ENCODE measurements around the gene RNF14.
"Not testable (repeated sequence)": the region's sequence is repeated elsewhere in the genome, so short reads cannot be mapped to it uniquely, and the experiment has no call there.

RNF14 gene

DNA sequence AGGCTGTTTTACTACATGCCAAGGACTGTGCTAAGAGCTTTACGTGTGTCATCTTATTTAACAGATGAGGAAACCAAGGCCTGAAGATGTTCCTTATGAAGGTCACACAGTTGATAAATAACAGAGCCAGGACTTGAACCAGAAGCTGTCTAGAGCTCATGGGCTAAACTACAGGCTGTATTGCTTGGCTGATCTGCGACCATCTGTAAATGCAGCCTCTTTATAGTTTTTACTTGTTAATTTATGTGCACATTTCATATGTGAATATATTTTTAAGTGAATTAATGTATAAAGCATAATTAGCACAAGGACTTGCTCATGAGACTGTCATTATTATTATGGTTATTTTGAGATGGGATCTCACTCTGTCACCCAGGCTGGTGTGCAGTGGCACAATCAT, 63.2 kb downstream of the RNF14 start:
- Histone ChIP-seq H3K36me3 (ENCODE audit: control insufficient read depth, insufficient read depth, low read length) (no peaks in the 10 kb centered on the region), H3K27ac (ENCODE audit: insufficient read depth, low read length, poor library complexity, severe bottlenecking) (no peak overlapping the region), H3K4me3 (ENCODE audit: insufficient read depth, low read depth, low read length, poor library complexity, severe bottlenecking) (no peak overlapping the region), H3K4me1 (ENCODE audit: control insufficient read depth, insufficient read depth, low read length, poor library complexity, severe bottlenecking) (peaks cover 9% of the 10 kb centered on the region), H3K9me3 (ENCODE audit: control insufficient read depth, low read length) (no peaks in the 10 kb centered on the region), H3K27me3 (replicated peaks; ENCODE audit: control insufficient read depth, insufficient read depth, low read length, poor library complexity, severe bottlenecking) (no peaks in the 10 kb centered on the region)
- DNase-seq = no peak

DNA sequence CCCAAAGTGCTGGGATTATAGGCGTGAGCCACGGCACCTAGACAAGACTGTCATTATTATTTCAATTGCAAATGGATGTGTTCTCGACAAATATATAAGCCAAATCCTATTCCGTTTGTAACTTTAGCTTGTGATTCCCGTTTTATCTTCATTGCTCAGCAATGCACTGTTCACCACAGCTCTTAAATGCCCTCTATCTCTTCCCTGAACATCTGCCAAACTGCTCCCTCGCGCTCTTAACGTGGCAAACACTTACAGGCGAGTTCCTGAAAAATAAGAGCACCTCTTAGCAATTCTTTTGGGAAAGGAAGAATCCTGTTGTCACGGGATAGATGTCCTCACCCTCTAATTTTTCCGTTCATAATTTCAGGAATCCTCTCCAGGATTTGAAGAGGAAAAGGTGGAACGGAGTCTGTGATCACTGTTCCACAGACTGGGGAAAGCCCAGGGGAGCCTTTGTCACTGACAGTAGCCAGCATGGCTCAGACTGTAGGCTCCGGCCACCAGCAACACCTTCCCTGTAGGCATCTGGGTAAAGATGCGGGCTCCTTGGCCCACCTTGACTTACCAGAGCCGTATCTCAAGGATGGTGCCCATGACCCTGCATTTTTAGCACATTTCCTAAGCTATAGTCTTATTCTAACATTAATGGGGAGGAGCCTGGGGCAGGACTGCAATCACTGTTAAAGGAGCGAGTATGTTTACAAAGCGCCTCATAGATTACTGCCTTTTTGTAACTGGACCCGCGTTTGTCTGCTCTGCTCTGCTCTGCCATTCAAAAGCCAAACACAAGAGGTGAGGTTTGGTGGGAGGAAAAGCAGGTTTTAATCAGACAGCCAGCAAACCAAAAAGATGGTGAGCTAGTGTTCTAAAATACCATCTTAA, 64.1 kb downstream of the RNF14 start:
- H3K9me3 ChIP-seq (ENCODE audit: control insufficient read depth, low read length) = no peaks in the 10 kb centered on the region
- H3K4me3 ChIP-seq (ENCODE audit: insufficient read depth, low read depth, low read length, poor library complexity, severe bottlenecking) = no peak overlapping the region
- no peak overlapping the region for H3K27ac ChIP-seq (ENCODE audit: insufficient read depth, low read length, poor library complexity, severe bottlenecking)
- no peak for DNase-seq
- H3K36me3 ChIP-seq (ENCODE audit: control insufficient read depth, insufficient read depth, low read length) = no peaks in the 10 kb centered on the region
- peaks cover 9% of the 10 kb centered on the region for H3K4me1 ChIP-seq (ENCODE audit: control insufficient read depth, insufficient read depth, low read length, poor library complexity, severe bottlenecking)
- no peaks in the 10 kb centered on the region for H3K27me3 ChIP-seq (replicated peaks; ENCODE audit: control insufficient read depth, insufficient read depth, low read length, poor library complexity, severe bottlenecking)

GRCh38 chr5:142033632-142034567, 65.0 kb downstream of the RNF14 start:
- not testable (repeated sequence) for H3K4me1 ChIP-seq (ENCODE audit: control insufficient read depth, insufficient read depth, low read length, poor library complexity, severe bottlenecking); H3K36me3 ChIP-seq (ENCODE audit: control insufficient read depth, insufficient read depth, low read length); H3K9me3 ChIP-seq (ENCODE audit: control insufficient read depth, low read length); H3K27me3 ChIP-seq (replicated peaks; ENCODE audit: control insufficient read depth, insufficient read depth, low read length, poor library complexity, severe bottlenecking); H3K4me3 ChIP-seq (ENCODE audit: insufficient read depth, low read depth, low read length, poor library complexity, severe bottlenecking); DNase-seq; H3K27ac ChIP-seq (ENCODE audit: insufficient read depth, low read length, poor library complexity, severe bottlenecking)

DNA sequence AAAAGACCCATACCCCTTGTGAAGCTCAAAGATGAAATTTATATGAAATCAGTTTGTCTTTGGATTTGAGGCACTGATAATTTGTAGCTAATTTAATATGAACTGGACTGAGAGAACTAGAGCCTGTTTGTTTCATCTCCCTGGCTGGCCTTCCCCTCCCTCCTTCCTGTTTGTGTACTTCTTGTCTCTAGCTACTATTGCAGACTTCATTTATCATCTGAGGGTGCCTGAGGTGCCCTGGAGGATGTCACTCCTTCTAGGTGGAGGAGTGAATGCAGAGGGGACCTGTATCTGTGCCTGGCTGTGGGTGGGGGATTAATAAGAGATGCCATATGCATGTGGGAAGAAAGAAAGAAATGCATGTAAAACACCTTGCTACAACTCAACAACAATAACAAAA, 66.1 kb downstream of the RNF14 start:
- DNase-seq = no peak
- H3K9me3 ChIP-seq (ENCODE audit: control insufficient read depth, low read length) = no peaks in the 10 kb centered on the region
- no peak overlapping the region for H3K4me3 ChIP-seq (ENCODE audit: insufficient read depth, low read depth, low read length, poor library complexity, severe bottlenecking)
- H3K36me3 ChIP-seq (ENCODE audit: control insufficient read depth, insufficient read depth, low read length) = no peaks in the 10 kb centered on the region
- H3K27ac ChIP-seq (ENCODE audit: insufficient read depth, low read length, poor library complexity, severe bottlenecking) = no peak overlapping the region
- no peaks in the 10 kb centered on the region for H3K27me3 ChIP-seq (replicated peaks; ENCODE audit: control insufficient read depth, insufficient read depth, low read length, poor library complexity, severe bottlenecking)
- peaks cover 9% of the 10 kb centered on the region for H3K4me1 ChIP-seq (ENCODE audit: control insufficient read depth, insufficient read depth, low read length, poor library complexity, severe bottlenecking)

DNA sequence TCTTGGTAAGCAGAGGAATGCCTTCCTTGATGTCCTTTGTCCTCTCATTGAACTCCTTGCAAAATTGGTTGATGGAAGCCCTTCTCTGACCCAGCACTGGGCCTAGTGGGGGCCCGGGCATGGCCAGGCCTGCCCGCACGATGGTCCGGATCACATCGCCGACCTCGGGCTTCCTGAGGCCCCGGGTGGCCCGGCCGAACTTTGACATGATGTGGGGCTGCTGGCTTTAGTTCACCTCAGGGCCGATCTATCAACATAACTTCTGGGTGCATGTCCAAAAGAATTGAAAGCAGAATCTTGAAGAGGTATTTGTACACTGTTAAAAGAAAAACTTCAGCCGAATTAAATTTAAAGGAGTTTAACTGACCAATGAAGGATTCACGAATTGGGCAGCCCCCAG, 68.0 kb downstream of the RNF14 start:
- Histone ChIP-seq H3K9me3 (ENCODE audit: control insufficient read depth, low read length) (no peaks in the 10 kb centered on the region), H3K4me1 (ENCODE audit: control insufficient read depth, insufficient read depth, low read length, poor library complexity, severe bottlenecking) (peaks cover 9% of the 10 kb centered on the region), H3K36me3 (ENCODE audit: control insufficient read depth, insufficient read depth, low read length) (no peaks in the 10 kb centered on the region), H3K4me3 (ENCODE audit: insufficient read depth, low read depth, low read length, poor library complexity, severe bottlenecking) (no peak overlapping the region), H3K27ac (ENCODE audit: insufficient read depth, low read length, poor library complexity, severe bottlenecking) (no peak overlapping the region), H3K27me3 (replicated peaks; ENCODE audit: control insufficient read depth, insufficient read depth, low read length, poor library complexity, severe bottlenecking) (no peaks in the 10 kb centered on the region)
- DNase-seq = no peak

- H3K4me3 ChIP-seq (ENCODE audit: insufficient read depth, low read depth, low read length, poor library complexity, severe bottlenecking); H3K36me3 ChIP-seq (ENCODE audit: control insufficient read depth, insufficient read depth, low read length); H3K4me1 ChIP-seq (ENCODE audit: control insufficient read depth, insufficient read depth, low read length, poor library complexity, severe bottlenecking); H3K27me3 ChIP-seq (replicated peaks; ENCODE audit: control insufficient read depth, insufficient read depth, low read length, poor library complexity, severe bottlenecking); H3K27ac ChIP-seq (ENCODE audit: insufficient read depth, low read length, poor library complexity, severe bottlenecking); H3K9me3 ChIP-seq (ENCODE audit: control insufficient read depth, low read length); DNase-seq: not testable (repeated sequence)
Measured at GRCh38 chr5:142037599-142037998, 68.7 kb downstream of the RNF14 start.

- Histone ChIP-seq H3K27ac (ENCODE audit: insufficient read depth, low read length, poor library complexity, severe bottlenecking) (no peak overlapping the region), H3K4me1 (ENCODE audit: control insufficient read depth, insufficient read depth, low read length, poor library complexity, severe bottlenecking) (peaks cover 9% of the 10 kb centered on the region), H3K36me3 (ENCODE audit: control insufficient read depth, insufficient read depth, low read length) (no peaks in the 10 kb centered on the region), H3K9me3 (ENCODE audit: control insufficient read depth, low read length) (no peaks in the 10 kb centered on the region), H3K27me3 (replicated peaks; ENCODE audit: control insufficient read depth, insufficient read depth, low read length, poor library complexity, severe bottlenecking) (no peaks in the 10 kb centered on the region), H3K4me3 (ENCODE audit: insufficient read depth, low read depth, low read length, poor library complexity, severe bottlenecking) (no peak overlapping the region)
- DNase-seq = no peak
Measured at GRCh38 chr5:142038735-142039134, 69.8 kb downstream of the RNF14 start.

All from effector memory CD4-positive, alpha-beta T cell (primary cell).